Trophoblast cell (in vitro differentiated cells and primary cell): Measurements from ENCODE around the gene GNA15.

Experiments
- DNase-seq, 2 donors: peaks; one replicate each; pipeline ENCODE4 v3.0.0-alpha.2; 2016
- H2AFZ ChIP-seq: 2 replicates; pipeline ENCODE4 v1.6.1; 2013; ENCODE audit warnings: low read length, moderate library complexity, mild to moderate bottlenecking; ENCODE audit not compliant: insufficient read depth, poor library complexity
- H2AK5ac ChIP-seq: 2 replicates; pipeline ENCODE4 v1.6.1; 2013; ENCODE audit warnings: mild to moderate bottlenecking, low read length
- H2BK120ac ChIP-seq: 2 replicates; pipeline ENCODE4 v1.6.1; 2013; ENCODE audit warnings: low read length, mild to moderate bottlenecking, moderate library complexity; ENCODE audit not compliant: insufficient read depth, poor library complexity
- H2BK12ac ChIP-seq: 2 replicates; pipeline ENCODE4 v1.6.1; 2013; ENCODE audit warnings: mild to moderate bottlenecking, low read length, moderate library complexity
- H2BK5ac ChIP-seq: 2 replicates; pipeline ENCODE4 v1.6.1; 2013; ENCODE audit warnings: low read length, low read depth, moderate library complexity, mild to moderate bottlenecking; ENCODE audit not compliant: poor library complexity
- H3K14ac ChIP-seq: 2 replicates; pipeline ENCODE4 v1.6.1; 2013; ENCODE audit warnings: mild to moderate bottlenecking, low read length
- H3K18ac ChIP-seq: 2 replicates; pipeline ENCODE4 v1.6.1; 2013; ENCODE audit warnings: mild to moderate bottlenecking, low read length
- H3K23ac ChIP-seq: 2 replicates; pipeline ENCODE4 v1.6.1; 2013; ENCODE audit warnings: low read length
- H3K27ac ChIP-seq: 2 replicates; pipeline ENCODE4 v1.5.1; 2013; ENCODE audit warnings: low read depth, mild to moderate bottlenecking, inconsistent platforms, low read length, moderate library complexity
- H3K27me3 ChIP-seq: 2 replicates; pipeline ENCODE4 v1.6.1; 2013; ENCODE audit warnings: inconsistent platforms, mild to moderate bottlenecking, low read length, moderate library complexity; ENCODE audit not compliant: insufficient read depth
- H3K36me3 ChIP-seq, 2 experiments: 1 replicate in 1 of 2; 2 replicates in 1 of 2; pipeline ENCODE4 v1.6.1; 2013; ENCODE audit warnings: low read length in 2 of 2, mild to moderate bottlenecking in 2 of 2, moderate library complexity in 1 of 2; ENCODE audit not compliant: insufficient read depth in 2 of 2, control insufficient read depth in 1 of 2
- H3K4ac ChIP-seq: 2 replicates; pipeline ENCODE4 v1.6.1; 2013; ENCODE audit warnings: low read depth, mild to moderate bottlenecking, low read length, moderate library complexity
- H3K4me1 ChIP-seq, 2 experiments: 1 replicate in 1 of 2; 2 replicates in 1 of 2; pipeline ENCODE4 v1.6.1; 2013; ENCODE audit warnings: low read length in 2 of 2, mild to moderate bottlenecking in 2 of 2, moderate library complexity in 1 of 2; ENCODE audit not compliant: insufficient read depth in 2 of 2, control insufficient read depth in 1 of 2
- H3K4me2 ChIP-seq: 2 replicates; pipeline ENCODE4 v1.6.1; 2013; ENCODE audit warnings: inconsistent platforms, mild to moderate bottlenecking, low read length, moderate library complexity
- H3K4me3 ChIP-seq: 2 replicates; pipeline ENCODE4 v1.5.1; 2013; ENCODE audit warnings: mild to moderate bottlenecking, low read depth, low read length, inconsistent platforms
- H3K79me1 ChIP-seq: one replicate; pipeline ENCODE4 v1.6.1; 2013; ENCODE audit warnings: low read length
- H3K79me2 ChIP-seq: 2 replicates; pipeline ENCODE4 v1.6.1; 2013; ENCODE audit warnings: low read length, mild to moderate bottlenecking; ENCODE audit not compliant: control insufficient read depth, insufficient read depth, poor library complexity
- H3K9ac ChIP-seq: 2 replicates; pipeline ENCODE4 v1.6.1; 2013; ENCODE audit warnings: mild to moderate bottlenecking, low read length
- H3K9me3 ChIP-seq: 2 replicates; pipeline ENCODE4 v1.6.1; 2013; ENCODE audit warnings: low read depth, mild to moderate bottlenecking, control low read depth, inconsistent platforms, low read length; ENCODE audit not compliant: insufficient read depth
- H4K12ac ChIP-seq: 2 replicates; pipeline ENCODE4 v1.6.1; 2013; ENCODE audit warnings: low read depth, mild to moderate bottlenecking, low read length, moderate library complexity
- H4K8ac ChIP-seq: 2 replicates; pipeline ENCODE4 v1.6.1; 2013; ENCODE audit warnings: low read depth, mild to moderate bottlenecking, low read length, moderate library complexity
- H4K91ac ChIP-seq: one replicate; pipeline ENCODE4 v1.6.1; 2013; ENCODE audit warnings: low read depth, mild to moderate bottlenecking, low read length, moderate library complexity
- WGBS: extraction: QIAGEN DNeasy Blood & Tissue Kit; methylation state at CpG from one replicate; pipeline ENCODE4 v1.1.7; 2013; ENCODE audit warnings: missing lambda C conversion rate; ENCODE audit not compliant: insufficient read length, insufficient coverage; ENCODE audit errors: extremely low coverage; 5-methylcytosine and 5-hydroxymethylcytosine counted together

Gene GNA15

DNA sequence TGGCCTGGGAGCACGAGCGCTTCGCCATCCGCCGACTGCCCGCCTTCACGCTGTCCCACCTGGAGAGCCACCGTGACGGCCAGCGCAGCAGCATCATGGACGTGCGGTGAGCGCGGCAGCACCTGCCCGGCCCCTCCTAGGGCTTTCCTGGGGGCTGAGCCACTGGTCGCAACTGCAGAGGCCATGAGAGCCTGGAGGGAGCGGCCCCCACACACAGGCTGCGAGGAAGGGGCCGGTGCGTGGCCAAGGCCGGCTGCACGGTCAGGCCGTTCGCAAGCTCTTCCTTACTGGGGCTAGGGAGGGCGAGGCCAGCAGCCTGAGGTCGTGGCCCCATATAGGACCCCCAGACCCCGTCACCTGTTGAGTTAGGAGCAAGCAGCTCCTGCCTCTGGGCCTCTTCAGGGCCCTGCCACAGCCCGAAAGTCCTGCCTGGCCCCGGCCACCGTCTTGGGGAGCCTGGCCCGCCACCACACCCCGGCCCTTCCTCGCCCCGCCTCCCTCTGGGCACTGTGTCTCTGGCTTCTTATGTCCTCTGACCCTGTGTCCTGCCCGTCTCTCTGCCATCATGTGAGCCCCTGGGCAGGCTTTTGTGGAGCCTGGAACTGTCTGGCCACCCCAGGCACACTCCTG lies 68.9 kb downstream of the GNA15 start:
- H3K4me2 ChIP-seq: no peak overlapping the region
- H3K9ac ChIP-seq: no peak overlapping the region
- no peak overlapping the region for H3K4ac ChIP-seq
- no peak overlapping the region for H2AK5ac ChIP-seq
- no peak overlapping the region for H3K4me3 ChIP-seq
- H3K36me3 ChIP-seq: peaks cover 66% of the 10 kb centered on the region in 2 experiments
- H3K79me2 ChIP-seq: no peaks in the 10 kb centered on the region
- H3K18ac ChIP-seq: no peak overlapping the region
- DNase-seq: no peak
- no peak overlapping the region for H2AFZ ChIP-seq
- no CpG with 5 or more reads among the region's 35 CpGs for WGBS
- no peak overlapping the region for H3K27ac ChIP-seq
- H4K8ac ChIP-seq: no peak overlapping the region
- no peaks in the 10 kb centered on the region for H3K79me1 ChIP-seq
- no peaks in the 10 kb centered on the region for H3K27me3 ChIP-seq
- H2BK5ac ChIP-seq: no peak overlapping the region
- no peaks in the 10 kb centered on the region for H3K4me1 ChIP-seq
- H4K12ac ChIP-seq: no peak overlapping the region
- H2BK120ac ChIP-seq: no peak overlapping the region
- H3K14ac ChIP-seq: no peak overlapping the region
- peaks cover 3% of the 10 kb centered on the region for H3K9me3 ChIP-seq
- no peak overlapping the region for H2BK12ac ChIP-seq
- H3K23ac ChIP-seq: no peak overlapping the region
- H4K91ac ChIP-seq: no peak overlapping the region

DNA sequence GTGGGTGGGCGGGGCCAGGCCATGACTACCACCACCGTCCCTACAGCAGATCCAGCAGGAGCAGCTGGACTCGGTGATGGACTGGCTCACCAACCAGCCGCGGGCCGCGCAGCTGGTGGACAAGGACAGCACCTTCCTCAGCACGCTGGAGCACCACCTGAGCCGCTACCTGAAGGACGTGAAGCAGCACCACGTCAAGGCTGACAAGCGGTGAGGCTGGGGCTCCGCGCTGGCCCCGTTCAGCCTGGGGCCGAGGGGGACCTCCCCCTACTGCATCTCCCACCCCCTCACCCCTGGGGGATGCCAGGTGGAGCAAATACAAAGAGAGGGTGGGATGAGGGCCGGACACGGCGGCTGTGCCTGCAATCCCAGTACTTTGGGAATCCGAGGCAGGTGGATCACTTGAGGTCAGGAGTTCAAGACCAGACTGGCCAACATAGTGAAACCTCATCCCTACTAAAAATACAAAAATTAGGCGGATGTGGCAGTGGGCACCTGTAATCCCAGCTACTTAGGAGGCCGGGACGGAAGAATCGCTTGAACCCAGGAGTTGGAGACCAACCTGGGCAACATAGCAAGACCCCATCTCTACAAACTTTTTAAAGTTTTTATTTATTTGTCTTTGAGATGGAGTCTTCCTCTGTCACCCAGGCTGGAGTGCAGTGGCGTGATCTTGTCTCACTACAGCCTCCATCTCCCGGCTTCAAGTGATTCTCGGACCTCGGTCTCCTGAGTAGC lies 70.6 kb downstream of the GNA15 start:
- H3K27ac ChIP-seq: no peak overlapping the region
- no peak overlapping the region for H2BK12ac ChIP-seq
- H4K12ac ChIP-seq: no peak overlapping the region
- H3K9me3 ChIP-seq: peaks cover 3% of the 10 kb centered on the region
- H3K4me1 ChIP-seq: no peaks in the 10 kb centered on the region
- H3K23ac ChIP-seq: no peak overlapping the region
- no CpG with 5 or more reads among the region's 28 CpGs for WGBS
- H4K91ac ChIP-seq: no peak overlapping the region
- no peak overlapping the region for H2BK120ac ChIP-seq
- H3K4me2 ChIP-seq: no peak overlapping the region
- H3K14ac ChIP-seq: no peak overlapping the region
- H3K79me2 ChIP-seq: no peaks in the 10 kb centered on the region
- H3K27me3 ChIP-seq: no peaks in the 10 kb centered on the region
- no peak overlapping the region for H3K4ac ChIP-seq
- H2BK5ac ChIP-seq: no peak overlapping the region
- H3K79me1 ChIP-seq: no peaks in the 10 kb centered on the region
- no peak overlapping the region for H4K8ac ChIP-seq
- no peak overlapping the region for H3K4me3 ChIP-seq
- no peak overlapping the region for H2AFZ ChIP-seq
- H3K18ac ChIP-seq: no peak overlapping the region
- H3K9ac ChIP-seq: no peak overlapping the region
- peaks cover 62 to 63% of the 10 kb centered on the region in 2 experiments for H3K36me3 ChIP-seq
- DNase-seq: no peak
- H2AK5ac ChIP-seq: no peak overlapping the region

GRCh38 chr19:3207461-3208242 lies 71.8 kb downstream of the GNA15 start:
- H2BK5ac ChIP-seq: no peak overlapping the region

DNA sequence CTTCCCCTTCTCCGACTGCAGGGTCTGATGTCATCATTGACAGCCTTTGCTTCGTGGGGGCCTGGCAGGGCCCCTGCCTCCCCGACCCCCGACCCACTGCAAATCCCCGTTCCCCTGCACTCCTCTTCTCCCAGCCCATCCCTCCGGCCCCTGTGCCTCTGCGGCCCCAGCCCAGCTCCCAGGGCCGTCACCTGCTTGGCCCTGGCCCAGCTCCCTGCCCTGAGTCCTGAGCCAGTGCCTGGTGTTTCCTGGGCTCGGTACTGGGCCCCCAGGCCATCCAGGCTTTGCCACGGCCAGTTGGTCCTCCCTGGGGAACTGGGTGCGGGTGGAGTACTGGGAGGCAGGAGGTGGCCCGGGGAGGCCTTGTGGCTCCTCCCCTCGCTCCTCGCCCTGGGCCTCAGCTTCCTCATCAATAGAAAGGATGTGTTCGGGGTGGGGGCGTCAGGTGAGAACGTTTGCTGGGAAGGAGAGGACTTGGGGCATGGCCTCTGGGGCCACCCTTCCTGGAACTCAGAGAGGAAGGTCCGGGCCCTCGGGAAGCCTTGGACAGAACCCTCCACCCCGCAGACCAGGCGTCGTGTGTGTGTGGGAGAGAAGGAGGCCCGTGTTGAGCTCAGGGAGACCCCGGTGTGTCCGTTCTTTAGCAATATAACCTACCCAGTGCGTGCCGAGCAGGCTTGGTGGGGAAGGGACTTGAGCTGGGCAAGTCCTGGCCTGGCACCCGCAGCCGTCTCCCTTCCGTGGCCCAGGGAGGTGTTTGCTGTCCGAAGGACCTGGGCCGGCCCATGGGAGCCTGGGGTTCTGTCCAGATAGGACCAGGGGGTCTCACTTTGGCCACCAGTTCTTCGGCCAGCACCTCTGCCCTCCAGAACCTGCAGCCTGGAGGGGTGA lies 72.7 kb downstream of the GNA15 start:
- H3K4me3 ChIP-seq: no peak overlapping the region
- H2BK120ac ChIP-seq: no peak overlapping the region
- no peak overlapping the region for H2BK5ac ChIP-seq
- no peak overlapping the region for H3K27ac ChIP-seq
- no peak overlapping the region for H3K4ac ChIP-seq
- no peak overlapping the region for H3K14ac ChIP-seq
- H3K27me3 ChIP-seq: no peaks in the 10 kb centered on the region
- H3K23ac ChIP-seq: no peak overlapping the region
- H4K91ac ChIP-seq: no peak overlapping the region
- no peak overlapping the region for H3K18ac ChIP-seq
- H3K4me1 ChIP-seq: no peaks in the 10 kb centered on the region
- H3K4me2 ChIP-seq: no peak overlapping the region
- no peak overlapping the region for H3K9ac ChIP-seq
- WGBS: no CpG with 5 or more reads among the region's 33 CpGs
- H2BK12ac ChIP-seq: no peak overlapping the region
- H3K36me3 ChIP-seq: peaks cover 49 to 50% of the 10 kb centered on the region in 2 experiments
- H2AFZ ChIP-seq: no peak overlapping the region
- no peak overlapping the region for H4K12ac ChIP-seq
- no peak overlapping the region for H4K8ac ChIP-seq
- DNase-seq: no peak
- no peaks in the 10 kb centered on the region for H3K79me2 ChIP-seq
- peaks cover 4% of the 10 kb centered on the region for H3K9me3 ChIP-seq
- no peak overlapping the region for H2AK5ac ChIP-seq
- H3K79me1 ChIP-seq: no peaks in the 10 kb centered on the region

More at GRCh38 chr19:3207461-3208242, 71.8 kb downstream of the GNA15 start:
- Histone ChIP-seq H3K79me2 (no peaks in the 10 kb centered on the region), H2BK120ac (no peak overlapping the region), H4K91ac (no peak overlapping the region), H3K4me1 (no peaks in the 10 kb centered on the region), H3K27ac (no peak overlapping the region), H3K9me3 (peaks cover 3% of the 10 kb centered on the region), H3K36me3 (peaks cover 53% of the 10 kb centered on the region in 2 experiments), H3K23ac (no peak overlapping the region), H2BK12ac (no peak overlapping the region), H3K79me1 (no peaks in the 10 kb centered on the region), H3K27me3 (no peaks in the 10 kb centered on the region), H3K4me3 (no peak overlapping the region), H3K4ac (no peak overlapping the region), H3K14ac (no peak overlapping the region), H2AK5ac (no peak overlapping the region), H4K8ac (no peak overlapping the region), H2AFZ (no peak overlapping the region), H4K12ac (no peak overlapping the region), H3K18ac (no peak overlapping the region), H3K4me2 (no peak overlapping the region), H3K9ac (no peak overlapping the region)
- no peak for DNase-seq
- whole genome bisulfite sequencing: no CpG with 5 or more reads among the region's 43 CpGs
